ENCODE measurements around the gene CHMP1B.

The CHMP1B gene

GRCh38 chr18:11831921-11832320 is 19.3 kb upstream of the CHMP1B start:
- Histone ChIP-seq H3K4me1 (ENCODE audit: insufficient read depth, low read length, poor library complexity, severe bottlenecking) (no peaks in the 10 kb centered on the region), H4K20me1 (ENCODE audit: insufficient read depth, low read length, poor library complexity, severe bottlenecking) (no peaks in the 10 kb centered on the region), H3K9me3 (ENCODE audit: insufficient read depth, low read depth, low read length) (no peaks in the 10 kb centered on the region), H3F3A (ENCODE audit: low read depth) (no peaks in the 10 kb centered on the region), H3K4me2 (ENCODE audit: low read depth, low read length, poor library complexity, severe bottlenecking) (no peak overlapping the region), H3K4me3 (ENCODE audit: low read length, poor library complexity, severe bottlenecking) (no peak overlapping the region), H3K9ac (ENCODE audit: low read depth, low read length, poor library complexity, severe bottlenecking) (no peak overlapping the region), H3K79me2 (ENCODE audit: insufficient read depth, low read length) (no peaks in the 10 kb centered on the region), H3K36me3 (ENCODE audit: insufficient read depth, low read length) (no peaks in the 10 kb centered on the region), H3K9me2 (replicated peaks; ENCODE audit: low read depth, low read length) (no peaks in the 10 kb centered on the region), H2AFZ (ENCODE audit: low read length) (no peak overlapping the region), H3K27me3 (ENCODE audit: insufficient read depth, low read length, poor library complexity, severe bottlenecking) (no peaks in the 10 kb centered on the region)
- no peak for TF ChIP-seq CTCF (conservative IDR thresholded peaks at IDR 0.05; ENCODE audit: low read length)
- TF ChIP-seq EZH2phosphoT487 (IDR thresholded peaks at IDR 0.05; ENCODE audit: borderline replicate concordance) = no peak

GRCh38 chr18:11834772-11835171 is 16.4 kb upstream of the CHMP1B start:
- no peaks in the 10 kb centered on the region for H3K9me2 ChIP-seq (replicated peaks; ENCODE audit: low read depth, low read length)
- H3K27me3 ChIP-seq (ENCODE audit: insufficient read depth, low read length, poor library complexity, severe bottlenecking) = no peaks in the 10 kb centered on the region
- no peaks in the 10 kb centered on the region for H3K4me1 ChIP-seq (ENCODE audit: insufficient read depth, low read length, poor library complexity, severe bottlenecking)
- no peak for TF ChIP-seq CTCF (conservative IDR thresholded peaks at IDR 0.05; ENCODE audit: low read length)
- TF ChIP-seq EZH2phosphoT487 (IDR thresholded peaks at IDR 0.05; ENCODE audit: borderline replicate concordance) = no peak
- H3K4me2 ChIP-seq (ENCODE audit: low read depth, low read length, poor library complexity, severe bottlenecking) = no peak overlapping the region
- no peak overlapping the region for H3K9ac ChIP-seq (ENCODE audit: low read depth, low read length, poor library complexity, severe bottlenecking)
- no peaks in the 10 kb centered on the region for H3K36me3 ChIP-seq (ENCODE audit: insufficient read depth, low read length)
- H2AFZ ChIP-seq (ENCODE audit: low read length) = no peak overlapping the region
- H3K79me2 ChIP-seq (ENCODE audit: insufficient read depth, low read length) = no peaks in the 10 kb centered on the region
- H4K20me1 ChIP-seq (ENCODE audit: insufficient read depth, low read length, poor library complexity, severe bottlenecking) = no peaks in the 10 kb centered on the region
- H3K9me3 ChIP-seq (ENCODE audit: insufficient read depth, low read depth, low read length) = no peaks in the 10 kb centered on the region
- H3F3A ChIP-seq (ENCODE audit: low read depth) = no peaks in the 10 kb centered on the region
- no peak overlapping the region for H3K4me3 ChIP-seq (ENCODE audit: low read length, poor library complexity, severe bottlenecking)

GRCh38 chr18:11839556-11839955 is 11.7 kb upstream of the CHMP1B start:
- H3K4me1 ChIP-seq (ENCODE audit: insufficient read depth, low read length, poor library complexity, severe bottlenecking) = no peaks in the 10 kb centered on the region
- H2AFZ ChIP-seq (ENCODE audit: low read length) = no peak overlapping the region
- no peaks in the 10 kb centered on the region for H3K36me3 ChIP-seq (ENCODE audit: insufficient read depth, low read length)
- H3K27me3 ChIP-seq (ENCODE audit: insufficient read depth, low read length, poor library complexity, severe bottlenecking) = no peaks in the 10 kb centered on the region
- no peaks in the 10 kb centered on the region for H3F3A ChIP-seq (ENCODE audit: low read depth)
- H3K4me2 ChIP-seq (ENCODE audit: low read depth, low read length, poor library complexity, severe bottlenecking) = no peak overlapping the region
- TF ChIP-seq EZH2phosphoT487 (IDR thresholded peaks at IDR 0.05; ENCODE audit: borderline replicate concordance) (no peak), CTCF (conservative IDR thresholded peaks at IDR 0.05; ENCODE audit: low read length) (no peak)
- no peaks in the 10 kb centered on the region for H4K20me1 ChIP-seq (ENCODE audit: insufficient read depth, low read length, poor library complexity, severe bottlenecking)
- no peaks in the 10 kb centered on the region for H3K9me2 ChIP-seq (replicated peaks; ENCODE audit: low read depth, low read length)
- no peaks in the 10 kb centered on the region for H3K9me3 ChIP-seq (ENCODE audit: insufficient read depth, low read depth, low read length)
- H3K4me3 ChIP-seq (ENCODE audit: low read length, poor library complexity, severe bottlenecking) = no peak overlapping the region
- H3K79me2 ChIP-seq (ENCODE audit: insufficient read depth, low read length) = no peaks in the 10 kb centered on the region
- H3K9ac ChIP-seq (ENCODE audit: low read depth, low read length, poor library complexity, severe bottlenecking) = no peak overlapping the region
